Loucy (cell line): ENCODE results near the gene PLCG2.

Experiments used
- CTCF ChIP-seq: fragments of 200-600 bp; sonication (generic); conservative IDR thresholded peaks from 2 replicates; pipeline ENCODE4 v1.5.1; 2014; ENCODE audit warnings: mild to moderate bottlenecking, antibody characterized with exemption, low read length
- EZH2phosphoT487 ChIP-seq: fragments of 200-600 bp; IDR thresholded peaks from 2 replicates; pipeline ENCODE4 v1.6.1; 2018; ENCODE audit warnings: antibody characterized with exemption, mild to moderate bottlenecking, moderate library complexity, borderline replicate concordance

DNA sequence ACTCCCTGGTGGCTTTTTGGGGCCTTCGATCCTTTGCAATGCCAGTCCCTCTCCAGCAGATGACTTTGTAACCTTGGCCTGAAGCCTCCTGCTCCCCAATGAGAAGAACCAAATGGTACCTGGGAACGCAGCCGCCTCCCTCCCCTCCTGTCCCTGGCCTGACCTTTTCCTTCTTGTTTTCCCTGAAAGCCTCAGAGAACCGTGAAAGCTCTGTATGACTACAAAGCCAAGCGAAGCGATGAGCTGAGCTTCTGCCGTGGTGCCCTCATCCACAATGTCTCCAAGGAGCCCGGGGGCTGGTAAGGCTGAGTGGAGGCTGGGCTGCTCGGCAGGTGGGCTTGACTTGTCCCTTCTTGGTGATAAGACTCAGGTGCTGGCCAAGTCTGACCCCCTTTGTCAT lies 144.2 kb downstream of the PLCG2 start:
- TF ChIP-seq CTCF (no peak), EZH2phosphoT487 (no peak)
